ENCODE measurements around the gene SCN9A. TPM values are rescaled to one million over a fixed set of nuclear protein-coding genes. Genes with fewer than 3 reads are reported as not detected.

Gene SCN9A
- total RNA-seq, 4 donors from 2014 or later: 0.51 to 3.5 (median 1.3) TPM

GRCh38 chr2:166180951-166181812 lies 194.6 kb downstream of the SCN9A start:
- H3K4me3 ChIP-seq (ENCODE audit: low read depth, poor library complexity, severe bottlenecking): no peak overlapping the region
- no peak for DNase-seq (ENCODE audit: low spot score in 2 of 2)
- intact Hi-C loops (cut with DNase I; ENCODE audit: low total_unique reads): no loop called here
- no peak for TF ChIP-seq POLR2A (IDR thresholded peaks at IDR 0.05)
- no peak for TF ChIP-seq CTCF (IDR thresholded peaks at IDR 0.05)
- WGBS, 2 donors: 46 to 68% methylated on average over 19 to 24 of the region's 24 CpGs

DNA sequence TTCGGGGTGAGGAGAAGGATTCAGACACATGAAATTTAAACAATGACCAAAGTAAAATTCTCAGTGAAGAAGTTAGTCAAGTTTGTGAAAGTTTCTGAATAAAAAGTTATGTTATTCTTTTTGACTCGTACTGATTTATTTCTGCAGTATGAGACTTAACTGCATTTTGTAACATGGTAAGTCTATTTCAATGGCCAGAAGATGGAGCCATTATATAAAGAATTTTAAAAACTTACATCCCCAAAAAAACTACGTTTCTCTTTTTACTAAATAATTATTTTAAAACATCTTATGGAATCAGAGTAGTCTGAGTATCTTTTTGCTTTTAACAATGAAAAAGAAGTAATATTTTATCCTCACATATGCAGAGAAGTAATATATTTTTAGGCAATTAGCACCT lies 196.5 kb downstream of the SCN9A start:
- WGBS, 2 donors: 36 to 49% methylated on average over 3 of the region's 3 CpGs
- H3K4me3 ChIP-seq (ENCODE audit: low read depth, poor library complexity, severe bottlenecking): no peak overlapping the region
- intact Hi-C loops (cut with DNase I; ENCODE audit: low total_unique reads): no loop called here
- TF ChIP-seq CTCF (IDR thresholded peaks at IDR 0.05) (no peak), POLR2A (IDR thresholded peaks at IDR 0.05) (no peak)
- no peak for DNase-seq (ENCODE audit: low spot score in 2 of 2)

GRCh38 chr2:166173263-166173662 lies 202.5 kb downstream of the SCN9A start:
- 70 to 71% methylated on average over 2 of the region's 2 CpGs for WGBS, 2 donors
- intact Hi-C loops (cut with DNase I; ENCODE audit: low total_unique reads): no loop called here
- no peak for TF ChIP-seq CTCF (IDR thresholded peaks at IDR 0.05)
- no peak for TF ChIP-seq POLR2A (IDR thresholded peaks at IDR 0.05)
- DNase-seq (ENCODE audit: low spot score in 2 of 2): no peak
- no peak overlapping the region for H3K4me3 ChIP-seq (ENCODE audit: low read depth, poor library complexity, severe bottlenecking)

DNA sequence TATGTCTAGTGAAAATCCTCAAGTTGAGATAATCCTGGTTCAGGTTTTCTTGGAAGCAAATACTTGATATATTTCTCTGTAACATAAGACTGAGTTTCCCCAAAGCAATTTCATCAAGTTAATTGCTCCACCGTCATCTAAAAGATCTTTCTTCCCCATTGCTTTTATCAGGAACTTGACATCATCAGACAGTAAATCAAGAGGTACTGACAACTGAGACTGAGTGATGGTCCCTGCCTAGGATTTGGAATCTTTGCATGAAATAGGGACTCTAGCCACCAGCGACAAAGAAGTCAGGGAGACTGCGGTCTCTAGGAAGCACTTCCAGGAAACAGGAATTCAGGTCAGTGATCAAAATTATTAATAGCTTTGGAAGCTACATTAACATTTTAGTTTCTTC lies 204.5 kb downstream of the SCN9A start:
- DNase-seq (ENCODE audit: low spot score in 2 of 2): no peak
- intact Hi-C loops (cut with DNase I; ENCODE audit: low total_unique reads): no loop called here
- TF ChIP-seq CTCF (IDR thresholded peaks at IDR 0.05): no peak
- TF ChIP-seq POLR2A (IDR thresholded peaks at IDR 0.05): no peak
- H3K4me3 ChIP-seq (ENCODE audit: low read depth, poor library complexity, severe bottlenecking): no peak overlapping the region
- 32 to 34% methylated on average over 3 of the region's 3 CpGs for WGBS, 2 donors

DNA sequence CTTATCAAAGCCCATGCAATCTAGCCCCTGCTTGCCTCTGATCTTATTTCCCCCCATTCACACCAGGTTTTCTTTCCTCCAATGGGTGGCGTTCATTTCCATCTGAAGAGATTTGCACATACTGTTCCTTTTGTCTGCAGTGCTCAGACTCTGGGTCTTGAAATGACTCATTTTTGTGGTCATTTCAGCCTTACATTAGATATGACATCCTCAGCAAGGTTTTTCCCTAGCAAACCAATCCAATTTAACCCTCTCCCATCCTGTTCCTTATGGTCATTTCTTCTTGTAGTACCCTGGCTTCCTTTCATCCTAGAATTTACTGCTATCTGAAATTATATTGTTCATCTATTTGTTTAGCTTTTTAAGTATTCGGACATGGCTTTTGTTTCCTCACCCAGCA lies 205.4 kb downstream of the SCN9A start:
- H3K4me3 ChIP-seq (ENCODE audit: low read depth, poor library complexity, severe bottlenecking): no peak overlapping the region
- 83 to 84% methylated on average over 2 of the region's 2 CpGs for WGBS, 2 donors
- intact Hi-C loops (cut with DNase I; ENCODE audit: low total_unique reads): no loop called here
- no peak for DNase-seq (ENCODE audit: low spot score in 2 of 2)
- TF ChIP-seq CTCF (IDR thresholded peaks at IDR 0.05) (no peak), POLR2A (IDR thresholded peaks at IDR 0.05) (no peak)

GRCh38 chr2:166167449-166167848 lies 208.3 kb downstream of the SCN9A start:
- no peak for TF ChIP-seq CTCF (IDR thresholded peaks at IDR 0.05)
- no peak for TF ChIP-seq POLR2A (IDR thresholded peaks at IDR 0.05)
- no peak for DNase-seq (ENCODE audit: low spot score in 2 of 2)
- intact Hi-C loops (cut with DNase I; ENCODE audit: low total_unique reads): no loop called here
- 20 to 22% methylated on average over 2 of the region's 2 CpGs for WGBS, 2 donors
- H3K4me3 ChIP-seq (ENCODE audit: low read depth, poor library complexity, severe bottlenecking): no peak overlapping the region

Measured in lower leg skin (tissue), 4 donors.